GM23338 (cell line): ENCODE measurements around the gene SLAMF6. TPM values are rescaled to one million over a fixed set of nuclear protein-coding genes. Genes with fewer than 3 reads are reported as not detected.

Experiments used
- ATAC-seq: fragments of 200-7000 bp; cut with Tn5 transposase; 3 replicates; pipeline ENCODE4 v1.9.1; 2020
- DNase-seq: peaks from one replicate; pipeline ENCODE4 v3.0.0-alpha.2; 2015; ENCODE audit warnings: low spot score
- H2AFZ ChIP-seq: fragments of 200-600 bp; sonication (generic); 2 replicates; pipeline ENCODE4 v1.8.0; 2016; ENCODE audit warnings: antibody characterized with exemption, mild to moderate bottlenecking, moderate library complexity
- H3F3A ChIP-seq: fragments of 200-600 bp; sonication (generic); replicated peaks from 2 replicates; pipeline ENCODE4 v1.8.0; 2017; ENCODE audit warnings: antibody characterized with exemption, mixed run types, low read depth
- H3K27ac ChIP-seq: fragments of 200-600 bp; sonication (generic); 2 replicates; pipeline ENCODE4 v1.6.1; 2016; ENCODE audit warnings: low read depth
- H3K27me3 ChIP-seq: fragments of 200-600 bp; sonication (generic); 2 replicates; pipeline ENCODE4 v1.8.0; 2016; ENCODE audit warnings: mild to moderate bottlenecking, mixed run types, moderate library complexity; ENCODE audit not compliant: insufficient read depth
- H3K36me3 ChIP-seq: fragments of 200-600 bp; sonication (generic); 2 replicates; pipeline ENCODE4 v1.8.0; 2016; ENCODE audit warnings: mild to moderate bottlenecking; ENCODE audit not compliant: insufficient read depth
- H3K4me1 ChIP-seq: fragments of 200-600 bp; sonication (generic); 2 replicates; pipeline ENCODE4 v1.8.0; 2016; ENCODE audit warnings: mild to moderate bottlenecking, moderate library complexity; ENCODE audit not compliant: insufficient read depth
- H3K4me2 ChIP-seq: fragments of 200-600 bp; sonication (generic); 2 replicates; pipeline ENCODE4 v1.7.1; 2017; ENCODE audit warnings: mixed run types
- H3K4me3 ChIP-seq: fragments of 200-600 bp; sonication (generic); 2 replicates; pipeline ENCODE4 v1.6.1; 2016; ENCODE audit warnings: mixed run types
- H3K79me2 ChIP-seq: fragments of 200-600 bp; sonication (generic); replicated peaks from 2 replicates; pipeline ENCODE4 v1.8.0; 2017; ENCODE audit warnings: mild to moderate bottlenecking; ENCODE audit not compliant: insufficient read depth
- H3K9me2 ChIP-seq: fragments of 200-600 bp; sonication (generic); 2 replicates; pipeline ENCODE4 v1.8.0; 2017; ENCODE audit not compliant: insufficient read depth
- H4K20me1 ChIP-seq: fragments of 200-600 bp; sonication (generic); replicated peaks from 2 replicates; pipeline ENCODE4 v1.8.0; 2017; ENCODE audit warnings: mild to moderate bottlenecking; ENCODE audit not compliant: insufficient read depth
- H3K27ac Mint-ChIP-seq: 2 replicates; pipeline ENCODE4 v1.8.0; 2020; ENCODE audit warnings: inconsistent platforms, mild to moderate bottlenecking, moderate library complexity, mixed read lengths
- H3K27me3 Mint-ChIP-seq: 3 replicates; pipeline ENCODE4 v1.8.0; 2022; ENCODE audit warnings: low read depth, mild to moderate bottlenecking, moderate library complexity, mixed read lengths, inconsistent platforms; ENCODE audit not compliant: insufficient read depth, poor library complexity
- H3K36me3 Mint-ChIP-seq: 3 replicates; pipeline ENCODE4 v1.8.0; 2021; ENCODE audit warnings: low read depth, mild to moderate bottlenecking, inconsistent platforms, moderate library complexity, mixed read lengths
- H3K4me1 Mint-ChIP-seq: 3 replicates; pipeline ENCODE4 v1.8.0; 2020; ENCODE audit warnings: mild to moderate bottlenecking, inconsistent platforms, mixed read lengths
- H3K4me3 Mint-ChIP-seq: 3 replicates; pipeline ENCODE4 v1.8.0; 2021; ENCODE audit warnings: moderate library complexity, mild to moderate bottlenecking, inconsistent platforms, mixed read lengths
- H3K9me3 Mint-ChIP-seq: 3 replicates; pipeline ENCODE4 v1.8.0; 2020; ENCODE audit warnings: moderate library complexity, mild to moderate bottlenecking, inconsistent platforms, mixed read lengths
- CTCF ChIP-seq, 2 experiments: fragments of 200-600 bp in 1 of 2; sonication (generic) in 1 of 2; conservative IDR thresholded peaks; 2 replicates each; pipeline versions ENCODE4 v1.5.1 to v1.6.1; 2016 to 2017; ENCODE audit warnings: antibody characterized with exemption in 2 of 2, low read depth in 2 of 2, mild to moderate bottlenecking in 2 of 2, moderate library complexity in 1 of 2
- JUNB ChIP-seq: IDR thresholded peaks from one replicate; pipeline ENCODE4 v1.6.1; 2016; ENCODE audit warnings: antibody characterized with exemption; ENCODE audit not compliant: unreplicated experiment
- NANOG ChIP-seq: IDR thresholded peaks from 2 replicates; pipeline ENCODE4 v1.6.1; 2016; ENCODE audit warnings: antibody characterized with exemption, borderline replicate concordance
- POLR2AphosphoS5 ChIP-seq: IDR thresholded peaks from 2 replicates; pipeline ENCODE4 v1.6.1; 2016; ENCODE audit warnings: antibody characterized with exemption, low read depth
- STAT1 ChIP-seq: IDR thresholded peaks from one replicate; pipeline ENCODE4 v1.6.1; 2016; ENCODE audit warnings: antibody characterized with exemption; ENCODE audit not compliant: unreplicated experiment
- ZNF114 ChIP-seq: fragments of 250-450 bp; sonication (Bioruptor Pico); IDR thresholded peaks from 2 replicates; pipeline ENCODE4 v1.5.0; 2020; ENCODE audit warnings: mild to moderate bottlenecking, moderate library complexity
- ZNF331 ChIP-seq: fragments of 250-450 bp; sonication (Bioruptor Pico); IDR thresholded peaks from 2 replicates; pipeline ENCODE4 v1.5.0; 2020; ENCODE audit warnings: low read depth, mild to moderate bottlenecking, moderate library complexity
- ZNF462 ChIP-seq: fragments of 250-450 bp; sonication (Bioruptor Pico); IDR thresholded peaks from 2 replicates; pipeline ENCODE4 v1.5.0; 2020; ENCODE audit warnings: mild to moderate bottlenecking, moderate library complexity
- polyA plus RNA-seq: library from polyadenylated mRNA; unstranded; fragments of >200 nt; fragmentation: Nextera tagmentation; extraction: Ambion mirVana; gene quantifications from 2 replicates; pipeline ENCODE4 v1.2.1, GENCODE V29; 2016
- total RNA-seq: library from RNA; depleted of rRNA; stranded (reverse); fragments of >200 nt; shearing (Covaris generic); gene quantifications from 2 replicates; pipeline ENCODE4 v1.2.3, GENCODE V29; 2014
- TF ChIP-seq, protein P1 (sequence below): IDR thresholded peaks from 2 replicates; pipeline ENCODE4 v1.6.1; 2016; ENCODE audit warnings: antibody characterized with exemption

SLAMF6 gene
- total and polyA plus RNA-seq, 2 experiments from 2014 or later = not detected

GRCh38 chr1:160488347-160489058 lies 34.6 kb downstream of the SLAMF6 start:
- DNase-seq = no peak
- peaks cover 32% of the 10 kb centered on the region for H3K9me2 ChIP-seq
- no peaks in the 10 kb centered on the region for H4K20me1 ChIP-seq
- no peak overlapping the region for H3K27ac Mint-ChIP-seq
- no peaks in the 10 kb centered on the region for H3F3A ChIP-seq
- H3K36me3 ChIP-seq = no peaks in the 10 kb centered on the region
- no peaks in the 10 kb centered on the region for H3K27me3 ChIP-seq
- no peak overlapping the region for H3K4me3 Mint-ChIP-seq
- H3K36me3 Mint-ChIP-seq = peaks cover 8% of the 10 kb centered on the region; the same call in 2 of the 3 replicates
- no peaks in the 10 kb centered on the region for H3K79me2 ChIP-seq
- H3K27ac ChIP-seq = no peak overlapping the region
- no peak overlapping the region for H3K4me3 ChIP-seq
- peaks cover 3% of the 10 kb centered on the region for H3K27me3 Mint-ChIP-seq
- H3K4me2 ChIP-seq = no peak overlapping the region
- peaks cover 27% of the 10 kb centered on the region for H3K4me1 Mint-ChIP-seq
- no peak overlapping the region for H2AFZ ChIP-seq
- no peak for ATAC-seq
- H3K9me3 Mint-ChIP-seq = peaks cover 6% of the 10 kb centered on the region; the same call in 1 of the 3 replicates
- H3K4me1 ChIP-seq = peaks cover 10% of the 10 kb centered on the region; the same call in 1 of the 2 replicates
- no peak for TF ChIP-seq ZNF114 (CRISPR knock-in tag)
- TF ChIP-seq JUNB = no peak
- TF ChIP-seq NANOG = no peak
- no peak for TF ChIP-seq CTCF (conservative IDR thresholded peaks at IDR 0.05; ENCODE audit: low read depth in 2 of 2)
- no peak for TF ChIP-seq ZNF331 (CRISPR knock-in tag)
- no peak for TF ChIP-seq STAT1
- TF ChIP-seq, protein P1, sequence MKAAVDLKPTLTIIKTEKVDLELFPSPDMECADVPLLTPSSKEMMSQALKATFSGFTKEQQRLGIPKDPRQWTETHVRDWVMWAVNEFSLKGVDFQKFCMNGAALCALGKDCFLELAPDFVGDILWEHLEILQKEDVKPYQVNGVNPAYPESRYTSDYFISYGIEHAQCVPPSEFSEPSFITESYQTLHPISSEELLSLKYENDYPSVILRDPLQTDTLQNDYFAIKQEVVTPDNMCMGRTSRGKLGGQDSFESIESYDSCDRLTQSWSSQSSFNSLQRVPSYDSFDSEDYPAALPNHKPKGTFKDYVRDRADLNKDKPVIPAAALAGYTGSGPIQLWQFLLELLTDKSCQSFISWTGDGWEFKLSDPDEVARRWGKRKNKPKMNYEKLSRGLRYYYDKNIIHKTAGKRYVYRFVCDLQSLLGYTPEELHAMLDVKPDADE = no peak
- no peak for TF ChIP-seq ZNF462 (CRISPR knock-in tag)
- no peak for TF ChIP-seq POLR2AphosphoS5
